Measurements from ENCODE around the gene CXCR1. TPM values are rescaled to one million over a fixed set of nuclear protein-coding genes. Genes with fewer than 3 reads are reported as not detected.

Gene CXCR1
- not detected in 2 replicates for total RNA-seq

DNA sequence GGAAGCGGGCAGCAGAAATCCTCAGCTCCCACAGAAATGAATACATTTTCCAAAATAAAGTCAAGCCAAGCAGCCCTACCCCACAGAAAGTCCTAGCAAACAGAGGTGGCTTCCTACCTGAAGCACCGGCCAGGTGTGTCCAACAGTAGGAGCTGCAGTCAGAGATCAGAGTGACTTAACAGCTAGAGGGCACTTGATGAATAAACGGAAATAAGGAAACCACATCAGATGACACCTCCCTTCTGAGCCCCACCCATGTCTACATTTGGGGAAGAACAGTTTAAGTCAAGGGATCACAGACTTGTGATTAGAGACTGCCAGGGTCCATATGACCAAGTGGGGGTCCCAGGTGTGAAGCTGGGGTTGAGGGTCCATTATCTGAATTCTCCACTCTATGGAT is at the start of gene CXCR1:
TSS of gene CXCR1 (minus strand) at position 172 of the 400 bp plus-strand sequence. CDS start 1,751 bp downstream, outside the sequence.

DNA sequence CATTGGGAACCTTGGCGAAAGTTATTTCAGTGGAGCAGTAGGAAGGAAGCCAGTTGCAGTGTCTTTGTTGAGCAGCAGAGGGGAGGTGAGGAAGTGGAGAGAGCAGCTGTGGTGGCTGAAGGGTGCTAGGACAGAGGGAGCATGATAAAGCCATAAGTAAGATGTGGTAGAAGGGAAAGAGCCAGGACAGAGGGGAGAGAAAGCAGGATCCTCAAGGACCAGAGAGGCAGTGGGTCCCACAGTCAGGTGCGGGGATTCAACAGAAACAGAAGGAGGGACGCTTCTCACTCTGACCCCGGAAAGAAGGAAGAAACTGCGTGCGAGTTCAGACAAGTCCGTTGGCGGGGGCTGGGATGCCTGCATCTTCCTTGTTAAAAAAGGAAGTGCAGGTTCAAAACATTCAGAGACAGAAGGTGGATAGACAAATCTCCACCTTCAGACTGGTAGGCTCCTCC is 41.1 kb downstream of the CXCR1 start, which contains the start of gene CXCR2:
TSS of gene CXCR2 (plus strand) at position 403 of the 455 bp plus-strand sequence. CDS start 8,774 bp downstream, outside the sequence.

Other genes starting within 250 kb of the CXCR1 start
- gene TNS1, start 164.0 kb downstream of the CXCR1 start, total RNA-seq: 5.5 and 6.3 TPM in 2 replicates
- gene RUFY4, start 97.7 kb downstream of the CXCR1 start, total RNA-seq: not detected in 2 replicates
- not detected in 2 replicates for gene CXCR2, start 40.9 kb downstream of the CXCR1 start, total RNA-seq
- 268 and 530 TPM in 2 replicates for gene ARPC2, start 50.2 kb upstream of the CXCR1 start, total RNA-seq
- gene GPBAR1, start 94.1 kb upstream of the CXCR1 start, total RNA-seq: 0.39 and 1.2 TPM in 2 replicates
- 113 and 117 TPM in 2 replicates for gene AAMP, start 103.2 kb upstream of the CXCR1 start, total RNA-seq
- 27.9 and 37.8 TPM in 2 replicates for gene PNKD, start 103.6 kb upstream of the CXCR1 start, total RNA-seq
- gene TMBIM1, start 125.5 kb upstream of the CXCR1 start, total RNA-seq: 143 and 283 TPM in 2 replicates
- gene CATIP, start 189.9 kb upstream of the CXCR1 start, total RNA-seq: not detected in 2 replicates
- 0.22 and 0.39 TPM in 2 replicates for gene SLC11A1, start 215.3 kb upstream of the CXCR1 start, total RNA-seq
- gene CTDSP1, start 232.9 kb upstream of the CXCR1 start, total RNA-seq: 77.3 and 130 TPM in 2 replicates